GM18502 (cell line): ENCODE data around the gene TBC1D9.

Experiments
- ATAC-seq: cut with Tn5 transposase; IDR thresholded peaks from one replicate; pipeline ENCODE4 v1.9.1; 2021; ENCODE audit warnings: mild to moderate bottlenecking; ENCODE audit not compliant: unreplicated experiment, poor library complexity

Gene TBC1D9

GRCh38 chr4:140661550-140661949, 94.6 kb downstream of the TBC1D9 start:
- ATAC-seq, result no peak

- ATAC-seq, result no peak
Measured at GRCh38 chr4:140659943-140660700, 96.1 kb downstream of the TBC1D9 start.

GRCh38 chr4:140654495-140654814, 101.7 kb downstream of the TBC1D9 start:
- ATAC-seq, result no peak

GRCh38 chr4:140653718-140654494, 102.3 kb downstream of the TBC1D9 start:
- no peak for ATAC-seq

GRCh38 chr4:140652601-140653000, 103.6 kb downstream of the TBC1D9 start:
- ATAC-seq, result no peak

GRCh38 chr4:140648716-140649308, 107.4 kb downstream of the TBC1D9 start:
- no peak for ATAC-seq

GRCh38 chr4:140645614-140646412, 110.4 kb downstream of the TBC1D9 start:
- ATAC-seq, result no peak

GRCh38 chr4:140645196-140645595, 111.0 kb downstream of the TBC1D9 start:
- ATAC-seq, result no peak

- ATAC-seq, result no peak
Measured at GRCh38 chr4:140644470-140645185, 111.6 kb downstream of the TBC1D9 start.

GRCh38 chr4:140643571-140644055, 112.6 kb downstream of the TBC1D9 start:
- no peak for ATAC-seq

GRCh38 chr4:140642674-140643437, 113.3 kb downstream of the TBC1D9 start:
- no peak for ATAC-seq

GRCh38 chr4:140641789-140642439, 114.3 kb downstream of the TBC1D9 start:
- no peak for ATAC-seq

- ATAC-seq, result no peak
Measured at GRCh38 chr4:140641105-140641555, 115.1 kb downstream of the TBC1D9 start.

GRCh38 chr4:140640150-140640748, 115.9 kb downstream of the TBC1D9 start:
- ATAC-seq, result no peak

- no peak for ATAC-seq
Measured at GRCh38 chr4:140639066-140639465, 117.1 kb downstream of the TBC1D9 start.

- ATAC-seq, result peak; percentile 88
Measured at GRCh38 chr4:140637836-140638235, 118.3 kb downstream of the TBC1D9 start.

GRCh38 chr4:140635606-140636005, 120.6 kb downstream of the TBC1D9 start:
- ATAC-seq, result no peak

GRCh38 chr4:140633951-140634350, 122.2 kb downstream of the TBC1D9 start:
- ATAC-seq, result no peak
